WERI-Rb-1 (cell line): ENCODE measurements around the gene ELOA.
"Not testable (repeated sequence)": the region's sequence is repeated elsewhere in the genome, so short reads cannot be mapped to it uniquely, and the experiment has no call there.

ENCODE experiments used
- DNase-seq: peaks from one replicate; pipeline ENCODE4 v3.0.0-alpha.2; 2020
- H3K27ac ChIP-seq: fragments of 250-450 bp; sonication (Bioruptor Pico); 2 replicates; pipeline ENCODE4 v1.5.1; 2020; ENCODE audit warnings: mild to moderate bottlenecking, moderate library complexity
- H3K27me3 ChIP-seq: fragments of 250-450 bp; sonication (Bioruptor Pico); 2 replicates; pipeline ENCODE4 v1.5.1; 2021; ENCODE audit warnings: mild to moderate bottlenecking, low read depth, moderate library complexity; ENCODE audit not compliant: insufficient read depth, severe bottlenecking
- H3K36me3 ChIP-seq: fragments of 250-450 bp; sonication (Bioruptor Pico); 2 replicates; pipeline ENCODE4 v1.5.1; 2020; ENCODE audit warnings: mild to moderate bottlenecking, moderate library complexity
- H3K4me3 ChIP-seq: 2 replicates; pipeline ENCODE4 v1.5.1; 2011; ENCODE audit warnings: low read depth, mild to moderate bottlenecking, control low read depth, low read length
- H3K9me3 ChIP-seq: fragments of 250-450 bp; sonication (Bioruptor Pico); 2 replicates; pipeline ENCODE4 v1.5.1; 2021; ENCODE audit warnings: mild to moderate bottlenecking, moderate library complexity; ENCODE audit not compliant: severe bottlenecking
- TF ChIP-seq, protein P1 (sequence below): IDR thresholded peaks from 2 replicates; pipeline ENCODE4 v1.5.1; 2011; ENCODE audit warnings: low read depth, mild to moderate bottlenecking, control low read depth, inconsistent platforms, low read length

Gene ELOA

GRCh38 chr1:23726686-23727085 is 16.6 kb upstream of the ELOA start:
- TF ChIP-seq, protein P1, sequence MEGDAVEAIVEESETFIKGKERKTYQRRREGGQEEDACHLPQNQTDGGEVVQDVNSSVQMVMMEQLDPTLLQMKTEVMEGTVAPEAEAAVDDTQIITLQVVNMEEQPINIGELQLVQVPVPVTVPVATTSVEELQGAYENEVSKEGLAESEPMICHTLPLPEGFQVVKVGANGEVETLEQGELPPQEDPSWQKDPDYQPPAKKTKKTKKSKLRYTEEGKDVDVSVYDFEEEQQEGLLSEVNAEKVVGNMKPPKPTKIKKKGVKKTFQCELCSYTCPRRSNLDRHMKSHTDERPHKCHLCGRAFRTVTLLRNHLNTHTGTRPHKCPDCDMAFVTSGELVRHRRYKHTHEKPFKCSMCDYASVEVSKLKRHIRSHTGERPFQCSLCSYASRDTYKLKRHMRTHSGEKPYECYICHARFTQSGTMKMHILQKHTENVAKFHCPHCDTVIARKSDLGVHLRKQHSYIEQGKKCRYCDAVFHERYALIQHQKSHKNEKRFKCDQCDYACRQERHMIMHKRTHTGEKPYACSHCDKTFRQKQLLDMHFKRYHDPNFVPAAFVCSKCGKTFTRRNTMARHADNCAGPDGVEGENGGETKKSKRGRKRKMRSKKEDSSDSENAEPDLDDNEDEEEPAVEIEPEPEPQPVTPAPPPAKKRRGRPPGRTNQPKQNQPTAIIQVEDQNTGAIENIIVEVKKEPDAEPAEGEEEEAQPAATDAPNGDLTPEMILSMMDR: no peak
- no peak overlapping the region for H3K27ac ChIP-seq

DNA sequence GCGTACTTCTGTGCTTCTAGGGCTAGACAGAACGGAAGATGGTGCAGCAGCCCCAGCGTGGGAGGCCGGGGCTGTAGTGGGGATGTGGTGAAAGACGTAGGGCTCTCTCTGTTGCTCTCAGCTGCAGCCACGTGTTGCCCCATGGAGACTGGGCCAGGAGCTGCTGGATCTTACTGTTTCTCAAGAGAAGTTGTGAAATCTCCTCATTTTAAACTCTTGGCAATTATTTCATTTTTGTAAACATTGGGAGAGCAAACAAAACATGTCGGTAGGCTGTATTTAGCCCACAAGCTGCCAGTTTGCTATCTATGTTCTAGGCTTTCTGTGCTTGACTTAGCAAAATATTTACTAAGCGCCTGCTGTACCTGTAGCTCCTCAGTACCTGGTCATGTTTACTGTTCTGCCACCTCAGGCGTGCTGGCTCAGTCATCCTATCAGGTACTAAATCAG is 15.9 kb upstream of the ELOA start:
- Histone ChIP-seq H3K9me3 (no peaks in the 10 kb centered on the region), H3K27ac (no peak overlapping the region), H3K4me3 (no peak overlapping the region), H3K36me3 (no peaks in the 10 kb centered on the region), H3K27me3 (no peaks in the 10 kb centered on the region)
- TF ChIP-seq, protein P1: no peak
- DNase-seq: no peak

More at GRCh38 chr1:23726686-23727085, 16.6 kb upstream of the ELOA start:
- H3K36me3 ChIP-seq: no peaks in the 10 kb centered on the region
- H3K27me3 ChIP-seq: no peaks in the 10 kb centered on the region
- no peak overlapping the region for H3K4me3 ChIP-seq
- H3K9me3 ChIP-seq: no peaks in the 10 kb centered on the region
- no peak for DNase-seq

GRCh38 chr1:23732363-23733224 is 10.7 kb upstream of the ELOA start:
- Histone ChIP-seq H3K27me3 (no peaks in the 10 kb centered on the region), H3K27ac (no peak overlapping the region), H3K9me3 (no peaks in the 10 kb centered on the region), H3K4me3 (no peak overlapping the region), H3K36me3 (no peaks in the 10 kb centered on the region)
- TF ChIP-seq, protein P1: no peak
- no peak for DNase-seq

GRCh38 chr1:23733281-23733680 is 10.0 kb upstream of the ELOA start:
- not testable (repeated sequence) for H3K27me3 ChIP-seq, H3K36me3 ChIP-seq, DNase-seq, H3K9me3 ChIP-seq, H3K27ac ChIP-seq, H3K4me3 ChIP-seq

GRCh38 chr1:23736437-23737134 is 6.7 kb upstream of the ELOA start:
- no peak overlapping the region for H3K4me3 ChIP-seq
- H3K27me3 ChIP-seq: no peaks in the 10 kb centered on the region
- H3K9me3 ChIP-seq: no peaks in the 10 kb centered on the region
- TF ChIP-seq, protein P1: no peak
- DNase-seq: no peak
- H3K27ac ChIP-seq: no peak overlapping the region
- no peaks in the 10 kb centered on the region for H3K36me3 ChIP-seq

GRCh38 chr1:23741609-23742008 is 1.7 kb upstream of the ELOA start:
- Histone ChIP-seq H3K4me3 (no peak overlapping the region), H3K36me3 (peaks cover 14% of the 10 kb centered on the region), H3K27me3 (no peaks in the 10 kb centered on the region), H3K9me3 (no peaks in the 10 kb centered on the region), H3K27ac (no peak overlapping the region)
- TF ChIP-seq, protein P1: no peak
- no peak for DNase-seq
